HCT116 (cell line): ENCODE results near the gene ASIC3. TPM values are rescaled to one million over a fixed set of nuclear protein-coding genes. Genes with fewer than 3 reads are reported as not detected.

Experiments
- ATAC-seq: fragments of 200-7000 bp; cut with Tn5 transposase; 2 replicates; pipeline ENCODE4 v1.9.1; 2020; ENCODE audit warnings: mild to moderate bottlenecking, moderate library complexity
- BruUV-seq: library from RNA; stranded (reverse); fragments of 400-500 nt; replicated peaks from 2 replicates; lab custom pipeline; 2021; lab: Mats Ljungman, UMichigan
- CTCF ChIA-PET: fragments of 300-600 bp; sonication (Branson Sonifier 250); formaldehyde crosslinking; loops from one replicate; lab custom pipeline; 2021; ENCODE audit warnings: antibody characterized with exemption; lab: Charles Lee
- POLR2A ChIA-PET: fragments of 300-600, 350-600 bp; sonication (Branson Sonifier 250); formaldehyde crosslinking; loops from one replicate; lab custom pipeline; 2021; ENCODE audit warnings: antibody characterized with exemption; lab: Charles Lee
- RAD21 ChIA-PET, 2 experiments: fragments of 300-600 bp; sonication (Branson Sonifier 250); formaldehyde crosslinking; loops; one replicate each; lab custom pipeline; 2023; ENCODE audit warnings: low total read pairs in 2 of 2; ENCODE audit not compliant: uncharacterized antibody in 2 of 2, unreplicated experiment in 2 of 2, low non-redundant PET in 1 of 2; lab: Charles Lee
- DNase-seq: peaks from one replicate; pipeline ENCODE4 v3.0.0-alpha.2; 2010; ENCODE audit warnings: low read depth, low spot score
- H2AFZ ChIP-seq: fragments of 200-600 bp; shearing (Covaris generic), sonication (generic); 2 replicates; pipeline ENCODE4 v1.6.1; 2017; ENCODE audit warnings: low read depth, mixed run types, mixed read lengths, antibody characterized with exemption, low read length; ENCODE audit not compliant: poor library complexity, severe bottlenecking
- H3K27ac ChIP-seq: 2 replicates; pipeline ENCODE4 v1.5.1; 2012; ENCODE audit warnings: low read depth, low read length
- H3K27me3 ChIP-seq: fragments of 200-600 bp; sonication (generic); 2 replicates; pipeline ENCODE4 v1.6.1; 2016; ENCODE audit warnings: mixed run types, low read length, mixed read lengths; ENCODE audit not compliant: insufficient read depth
- H3K36me3 ChIP-seq, 2 experiments: fragments of 200-500 bp in 1 of 2; fragments of 200-600 bp in 1 of 2; sonication (Bioruptor generic) in 1 of 2; sonication (generic) in 1 of 2; 2 replicates each; pipeline versions ENCODE4 v1.5.1 to v1.6.1; 2014 to 2016; ENCODE audit warnings: low read length in 2 of 2, inconsistent platforms in 1 of 2, mixed read lengths in 1 of 2, mixed run types in 1 of 2; ENCODE audit not compliant: insufficient read depth in 2 of 2, control insufficient read depth in 1 of 2
- H3K4me1 ChIP-seq, 2 experiments: fragments of 200-600 bp in 1 of 2; sonication (generic) in 1 of 2; 2 replicates each; pipeline versions ENCODE4 v1.5.1 to v1.6.1; 2012 to 2017; ENCODE audit warnings: low read length in 2 of 2, inconsistent platforms in 1 of 2, mild to moderate bottlenecking in 1 of 2, mixed read lengths in 1 of 2, mixed run types in 1 of 2, moderate library complexity in 1 of 2; ENCODE audit not compliant: insufficient read depth in 2 of 2, control insufficient read depth in 1 of 2
- H3K4me2 ChIP-seq: fragments of 200-600 bp; sonication (generic); 2 replicates; pipeline ENCODE4 v1.6.1; 2017; ENCODE audit warnings: mixed run types, low read length, mixed read lengths
- H3K4me3 ChIP-seq, 2 experiments: fragments of 200-600 bp in 1 of 2; sonication (generic) in 1 of 2; replicated peaks in 1 of 2; 2 replicates each; pipeline ENCODE4 v1.5.1; 2011 to 2016; ENCODE audit warnings: low read length in 2 of 2, control low read depth in 1 of 2, low read depth in 1 of 2, mild to moderate bottlenecking in 1 of 2, mixed read lengths in 1 of 2, mixed run types in 1 of 2
- H3K79me2 ChIP-seq: fragments of 200-600 bp; sonication (generic); 2 replicates; pipeline ENCODE4 v1.6.1; 2017; ENCODE audit warnings: mild to moderate bottlenecking, mixed run types, low read length, moderate library complexity, mixed read lengths; ENCODE audit not compliant: insufficient read depth
- H3K9ac ChIP-seq: fragments of 200-600 bp; sonication (generic); 2 replicates; pipeline ENCODE4 v1.6.1; 2016; ENCODE audit warnings: low read length, mixed read lengths
- H3K9me2 ChIP-seq: fragments of 200-600 bp; sonication (generic), shearing (Covaris generic); 2 replicates; pipeline ENCODE4 v1.6.1; 2017; ENCODE audit warnings: mixed run types, mild to moderate bottlenecking, moderate library complexity; ENCODE audit not compliant: insufficient read depth
- H3K9me3 ChIP-seq, 2 experiments: fragments of 200-500 bp in 1 of 2; fragments of 200-600 bp in 1 of 2; sonication (Bioruptor generic) in 1 of 2; sonication (generic) in 1 of 2; 2 replicates each; pipeline ENCODE4 v1.6.1; 2014 to 2017; ENCODE audit warnings: low read length in 2 of 2, mixed read lengths in 2 of 2, inconsistent platforms in 1 of 2, low read depth in 1 of 2, mild to moderate bottlenecking in 1 of 2, mixed run types in 1 of 2, moderate library complexity in 1 of 2; ENCODE audit not compliant: control insufficient read depth in 1 of 2, insufficient read depth in 1 of 2
- H4K20me1 ChIP-seq: fragments of 200-600 bp; sonication (generic), shearing (Covaris generic); 2 replicates; pipeline ENCODE4 v1.6.1; 2017; ENCODE audit warnings: mixed run types, mild to moderate bottlenecking, moderate library complexity; ENCODE audit not compliant: insufficient read depth
- CBX3 ChIP-seq: IDR thresholded peaks from 2 replicates; pipeline ENCODE4 v1.6.1; 2012; ENCODE audit warnings: low read depth
- CEBPB ChIP-seq: IDR thresholded peaks from 2 replicates; pipeline ENCODE4 v1.6.1; 2012; ENCODE audit warnings: low read depth
- EGR1 ChIP-seq: IDR thresholded peaks from 2 replicates; pipeline ENCODE4 v1.6.1; 2012; ENCODE audit warnings: low read depth
- EZH2 ChIP-seq: fragments of 200-600 bp; sonication (generic); IDR thresholded peaks from 2 replicates; pipeline ENCODE4 v1.6.1; 2017; ENCODE audit warnings: antibody characterized with exemption, mixed run types
- JUND ChIP-seq: IDR thresholded peaks from 2 replicates; pipeline ENCODE4 v1.6.1; 2012
- POLR2A ChIP-seq: IDR thresholded peaks from 2 replicates; pipeline ENCODE4 v1.7.0; 2011; ENCODE audit warnings: borderline replicate concordance; ENCODE audit not compliant: insufficient read depth, insufficient read length; ENCODE audit errors: extremely low read depth
- POLR2AphosphoS5 ChIP-seq: IDR thresholded peaks from 2 replicates; pipeline ENCODE4 v1.6.1; 2011; ENCODE audit warnings: mild to moderate bottlenecking, low read depth, low read length, moderate library complexity
- SRF ChIP-seq: IDR thresholded peaks from 2 replicates; pipeline ENCODE4 v1.6.1; 2012; ENCODE audit warnings: low read depth
- TCF7L2 ChIP-seq: IDR thresholded peaks from 2 replicates; pipeline ENCODE4 v1.7.0; 2011; ENCODE audit warnings: borderline replicate concordance, inconsistent platforms; ENCODE audit not compliant: insufficient read depth, insufficient read length; ENCODE audit errors: extremely low read depth
- ZFX ChIP-seq: fragments of 450-650 bp; IDR thresholded peaks from 2 replicates; pipeline ENCODE4 v1.6.1; 2017
- ZNF274 ChIP-seq: fragments of 200-500 bp; sonication (Bioruptor generic); IDR thresholded peaks from 2 replicates; pipeline ENCODE4 v1.6.1; 2014; ENCODE audit warnings: mild to moderate bottlenecking, low read depth, low read length, inconsistent platforms
- intact Hi-C: fragments of 100-400 bp; cut with micrococcal nuclease; formaldehyde crosslinking; loops from 2 replicates; pipeline ENCODE4 v1.10.0; 2022
- total RNA-seq: library from RNA; stranded (reverse); gene quantifications from one replicate; pipeline ENCODE4 v1.2.1, GENCODE V29; 2021; ENCODE audit not compliant: unreplicated experiment
- TF ChIP-seq, protein P1 (sequence below): IDR thresholded peaks from 2 replicates; pipeline ENCODE4 v1.6.1; 2012
- TF ChIP-seq, protein P2 (sequence below), 3 experiments: fragments of 200-600 bp in 1 of 3; sonication (generic) in 1 of 3; IDR thresholded peaks in 2 of 3; conservative IDR thresholded peaks in 1 of 3; 2 replicates each; pipeline ENCODE4 v1.5.1; 2012 to 2017; ENCODE audit warnings: low read depth in 2 of 3, low read length in 2 of 3, antibody characterized with exemption in 1 of 3, borderline replicate concordance in 1 of 3, control low read depth in 1 of 3, mild to moderate bottlenecking in 1 of 3, mixed read lengths in 1 of 3, mixed run types in 1 of 3, moderate library complexity in 1 of 3; ENCODE audit not compliant: insufficient read depth in 1 of 3
- TF ChIP-seq, protein P3 (sequence below): IDR thresholded peaks from 2 replicates; pipeline ENCODE4 v1.6.1; 2011; ENCODE audit warnings: mild to moderate bottlenecking, low read length, moderate library complexity; ENCODE audit not compliant: insufficient replicate concordance; ENCODE audit errors: extremely low read depth
- TF ChIP-seq, protein P4 (sequence below): IDR thresholded peaks from 2 replicates; pipeline ENCODE4 v1.6.1; 2012; ENCODE audit warnings: low read depth

The ASIC3 gene
- total RNA-seq, 1 experiment from 2014 or later = 4.4 TPM

DNA sequence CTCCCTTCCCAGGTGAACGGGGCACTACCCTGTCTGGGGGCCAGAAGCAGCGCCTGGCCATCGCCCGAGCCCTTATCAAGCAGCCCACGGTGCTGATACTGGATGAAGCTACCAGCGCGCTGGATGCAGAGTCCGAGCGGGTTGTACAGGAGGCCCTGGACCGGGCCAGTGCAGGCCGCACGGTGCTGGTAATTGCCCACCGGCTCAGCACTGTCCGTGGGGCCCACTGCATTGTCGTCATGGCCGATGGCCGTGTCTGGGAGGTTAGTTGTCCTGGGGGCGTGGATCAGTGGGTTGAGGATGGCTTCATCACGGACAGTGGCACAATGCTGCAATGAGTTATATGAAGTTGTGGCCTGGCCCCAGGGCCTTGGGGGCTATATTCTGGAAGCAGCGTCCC, 4.4 kb upstream of the ASIC3 start:
- BruUV-seq = no TSS peak
- intact Hi-C loops = no loop called here
- ATAC-seq = no peak
- H2AFZ ChIP-seq = no peak overlapping the region
- no peaks in the 10 kb centered on the region for H3K9me3 ChIP-seq
- no peak overlapping the region for H3K27ac ChIP-seq
- TF ChIP-seq, protein P1, sequence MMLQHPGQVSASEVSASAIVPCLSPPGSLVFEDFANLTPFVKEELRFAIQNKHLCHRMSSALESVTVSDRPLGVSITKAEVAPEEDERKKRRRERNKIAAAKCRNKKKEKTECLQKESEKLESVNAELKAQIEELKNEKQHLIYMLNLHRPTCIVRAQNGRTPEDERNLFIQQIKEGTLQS = no peak
- TF ChIP-seq POLR2A (no peak), ZFX (no peak), EZH2 (no peak), TCF7L2 (no peak), SRF (no peak), JUND (no peak), POLR2AphosphoS5 (no peak), CBX3 (no peak), ZNF274 (no peak), EGR1 (no peak), CEBPB (no peak)
- TF ChIP-seq, protein P2, sequence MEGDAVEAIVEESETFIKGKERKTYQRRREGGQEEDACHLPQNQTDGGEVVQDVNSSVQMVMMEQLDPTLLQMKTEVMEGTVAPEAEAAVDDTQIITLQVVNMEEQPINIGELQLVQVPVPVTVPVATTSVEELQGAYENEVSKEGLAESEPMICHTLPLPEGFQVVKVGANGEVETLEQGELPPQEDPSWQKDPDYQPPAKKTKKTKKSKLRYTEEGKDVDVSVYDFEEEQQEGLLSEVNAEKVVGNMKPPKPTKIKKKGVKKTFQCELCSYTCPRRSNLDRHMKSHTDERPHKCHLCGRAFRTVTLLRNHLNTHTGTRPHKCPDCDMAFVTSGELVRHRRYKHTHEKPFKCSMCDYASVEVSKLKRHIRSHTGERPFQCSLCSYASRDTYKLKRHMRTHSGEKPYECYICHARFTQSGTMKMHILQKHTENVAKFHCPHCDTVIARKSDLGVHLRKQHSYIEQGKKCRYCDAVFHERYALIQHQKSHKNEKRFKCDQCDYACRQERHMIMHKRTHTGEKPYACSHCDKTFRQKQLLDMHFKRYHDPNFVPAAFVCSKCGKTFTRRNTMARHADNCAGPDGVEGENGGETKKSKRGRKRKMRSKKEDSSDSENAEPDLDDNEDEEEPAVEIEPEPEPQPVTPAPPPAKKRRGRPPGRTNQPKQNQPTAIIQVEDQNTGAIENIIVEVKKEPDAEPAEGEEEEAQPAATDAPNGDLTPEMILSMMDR (IDR thresholded peaks at IDR 0.05 in 2 of 3, conservative IDR thresholded peaks at IDR 0.05 in 1 of 3; ENCODE audit: borderline replicate concordance in 1 of 3, insufficient read depth in 1 of 3, low read depth in 2 of 3, low read length in 2 of 3) = no peak
- TF ChIP-seq, protein P3, sequence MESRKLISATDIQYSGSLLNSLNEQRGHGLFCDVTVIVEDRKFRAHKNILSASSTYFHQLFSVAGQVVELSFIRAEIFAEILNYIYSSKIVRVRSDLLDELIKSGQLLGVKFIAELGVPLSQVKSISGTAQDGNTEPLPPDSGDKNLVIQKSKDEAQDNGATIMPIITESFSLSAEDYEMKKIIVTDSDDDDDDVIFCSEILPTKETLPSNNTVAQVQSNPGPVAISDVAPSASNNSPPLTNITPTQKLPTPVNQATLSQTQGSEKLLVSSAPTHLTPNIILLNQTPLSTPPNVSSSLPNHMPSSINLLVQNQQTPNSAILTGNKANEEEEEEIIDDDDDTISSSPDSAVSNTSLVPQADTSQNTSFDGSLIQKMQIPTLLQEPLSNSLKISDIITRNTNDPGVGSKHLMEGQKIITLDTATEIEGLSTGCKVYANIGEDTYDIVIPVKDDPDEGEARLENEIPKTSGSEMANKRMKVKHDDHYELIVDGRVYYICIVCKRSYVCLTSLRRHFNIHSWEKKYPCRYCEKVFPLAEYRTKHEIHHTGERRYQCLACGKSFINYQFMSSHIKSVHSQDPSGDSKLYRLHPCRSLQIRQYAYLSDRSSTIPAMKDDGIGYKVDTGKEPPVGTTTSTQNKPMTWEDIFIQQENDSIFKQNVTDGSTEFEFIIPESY = no peak
- TF ChIP-seq, protein P4, sequence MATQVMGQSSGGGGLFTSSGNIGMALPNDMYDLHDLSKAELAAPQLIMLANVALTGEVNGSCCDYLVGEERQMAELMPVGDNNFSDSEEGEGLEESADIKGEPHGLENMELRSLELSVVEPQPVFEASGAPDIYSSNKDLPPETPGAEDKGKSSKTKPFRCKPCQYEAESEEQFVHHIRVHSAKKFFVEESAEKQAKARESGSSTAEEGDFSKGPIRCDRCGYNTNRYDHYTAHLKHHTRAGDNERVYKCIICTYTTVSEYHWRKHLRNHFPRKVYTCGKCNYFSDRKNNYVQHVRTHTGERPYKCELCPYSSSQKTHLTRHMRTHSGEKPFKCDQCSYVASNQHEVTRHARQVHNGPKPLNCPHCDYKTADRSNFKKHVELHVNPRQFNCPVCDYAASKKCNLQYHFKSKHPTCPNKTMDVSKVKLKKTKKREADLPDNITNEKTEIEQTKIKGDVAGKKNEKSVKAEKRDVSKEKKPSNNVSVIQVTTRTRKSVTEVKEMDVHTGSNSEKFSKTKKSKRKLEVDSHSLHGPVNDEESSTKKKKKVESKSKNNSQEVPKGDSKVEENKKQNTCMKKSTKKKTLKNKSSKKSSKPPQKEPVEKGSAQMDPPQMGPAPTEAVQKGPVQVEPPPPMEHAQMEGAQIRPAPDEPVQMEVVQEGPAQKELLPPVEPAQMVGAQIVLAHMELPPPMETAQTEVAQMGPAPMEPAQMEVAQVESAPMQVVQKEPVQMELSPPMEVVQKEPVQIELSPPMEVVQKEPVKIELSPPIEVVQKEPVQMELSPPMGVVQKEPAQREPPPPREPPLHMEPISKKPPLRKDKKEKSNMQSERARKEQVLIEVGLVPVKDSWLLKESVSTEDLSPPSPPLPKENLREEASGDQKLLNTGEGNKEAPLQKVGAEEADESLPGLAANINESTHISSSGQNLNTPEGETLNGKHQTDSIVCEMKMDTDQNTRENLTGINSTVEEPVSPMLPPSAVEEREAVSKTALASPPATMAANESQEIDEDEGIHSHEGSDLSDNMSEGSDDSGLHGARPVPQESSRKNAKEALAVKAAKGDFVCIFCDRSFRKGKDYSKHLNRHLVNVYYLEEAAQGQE = no peak
- H3K4me1 ChIP-seq = peaks cover 11 to 12% of the 10 kb centered on the region in 2 experiments
- H3K27me3 ChIP-seq = no peaks in the 10 kb centered on the region
- ChIA-PET CTCF (no interaction called here), POLR2A (no interaction called here), RAD21 (no interaction called here)
- no peaks in the 10 kb centered on the region for H3K36me3 ChIP-seq
- no peak overlapping the region for H3K4me2 ChIP-seq
- no peak for DNase-seq
- H3K79me2 ChIP-seq = no peaks in the 10 kb centered on the region
- H4K20me1 ChIP-seq = no peaks in the 10 kb centered on the region
- no peak overlapping the region for H3K4me3 ChIP-seq
- no peak overlapping the region for H3K9ac ChIP-seq
- no peaks in the 10 kb centered on the region for H3K9me2 ChIP-seq
